Neuronal stem cell (in vitro differentiated cells): ENCODE measurements around the gene ANTXR2.
"Not testable (repeated sequence)": the region's sequence is repeated elsewhere in the genome, so short reads cannot be mapped to it uniquely, and the experiment has no call there.

ENCODE experiments used
- DNase-seq: peaks from one replicate; pipeline ENCODE4 v3.0.0-alpha.2; 2013; ENCODE audit warnings: low spot score
- H2AFZ ChIP-seq: one replicate; pipeline ENCODE4 v1.6.1; 2013; ENCODE audit warnings: mild to moderate bottlenecking, low read length, inconsistent platforms
- H2AK5ac ChIP-seq: 2 replicates; pipeline ENCODE4 v1.6.1; 2013; ENCODE audit warnings: low read depth, mild to moderate bottlenecking, inconsistent platforms, low read length, moderate library complexity, mixed read lengths
- H2BK120ac ChIP-seq: 2 replicates; pipeline ENCODE4 v1.6.1; 2013; ENCODE audit warnings: low read depth, mild to moderate bottlenecking, inconsistent platforms, low read length, moderate library complexity, mixed read lengths
- H2BK12ac ChIP-seq: one replicate; pipeline ENCODE4 v1.6.1; 2013; ENCODE audit warnings: low read length, inconsistent platforms
- H2BK15ac ChIP-seq: 2 replicates; pipeline ENCODE4 v1.6.1; 2013; ENCODE audit warnings: mild to moderate bottlenecking, low read length, inconsistent platforms, mixed read lengths
- H2BK5ac ChIP-seq: one replicate; pipeline ENCODE4 v1.6.1; 2013; ENCODE audit warnings: inconsistent platforms, mild to moderate bottlenecking, low read length, moderate library complexity
- H3K14ac ChIP-seq: one replicate; pipeline ENCODE4 v1.6.1; 2013; ENCODE audit warnings: low read length, inconsistent platforms
- H3K18ac ChIP-seq: 2 replicates; pipeline ENCODE4 v1.6.1; 2013; ENCODE audit warnings: low read length, inconsistent platforms
- H3K23ac ChIP-seq: 2 replicates; pipeline ENCODE4 v1.6.1; 2013; ENCODE audit warnings: low read depth, mild to moderate bottlenecking, mixed read lengths, low read length, inconsistent platforms; ENCODE audit not compliant: poor library complexity
- H3K27ac ChIP-seq: replicated peaks from 3 replicates; pipeline ENCODE4 v1.5.1; 2013; ENCODE audit warnings: low read length, inconsistent platforms
- H3K27me3 ChIP-seq, 3 experiments: 2 replicates each; pipeline ENCODE4 v1.6.1; 2013; ENCODE audit warnings: low read length in 3 of 3, mild to moderate bottlenecking in 2 of 3, inconsistent platforms in 1 of 3, low read depth in 1 of 3, mixed read lengths in 1 of 3, moderate library complexity in 1 of 3; ENCODE audit not compliant: control insufficient read depth in 3 of 3, insufficient read depth in 3 of 3
- H3K36me3 ChIP-seq, 2 donors: replicated peaks in 1 of 2; 2 replicates each; pipeline ENCODE4 v1.6.1; 2013; ENCODE audit warnings: low read length in 2 of 2; ENCODE audit not compliant: control insufficient read depth in 2 of 2, insufficient read depth in 2 of 2
- H3K4ac ChIP-seq: 2 replicates; pipeline ENCODE4 v1.6.1; 2013; ENCODE audit warnings: inconsistent platforms, mild to moderate bottlenecking, low read length, moderate library complexity
- H3K4me1 ChIP-seq, 2 donors: 1 replicate in 1 of 2; 2 replicates in 1 of 2; pipeline ENCODE4 v1.6.1; 2013; ENCODE audit warnings: low read length in 2 of 2, low read depth in 1 of 2; ENCODE audit not compliant: control insufficient read depth in 2 of 2, insufficient read depth in 1 of 2
- H3K4me2 ChIP-seq: one replicate; pipeline ENCODE4 v1.6.1; 2013; ENCODE audit warnings: mild to moderate bottlenecking, low read length, inconsistent platforms; ENCODE audit not compliant: insufficient read depth, poor library complexity, severe bottlenecking
- H3K4me3 ChIP-seq, 2 donors: 2 replicates each; pipeline ENCODE4 v1.5.1; 2013; ENCODE audit warnings: low read length in 2 of 2, mild to moderate bottlenecking in 2 of 2, inconsistent platforms in 1 of 2, moderate library complexity in 1 of 2
- H3K79me1 ChIP-seq: one replicate; pipeline ENCODE4 v1.6.1; 2013; ENCODE audit warnings: low read depth, mild to moderate bottlenecking, inconsistent platforms, low read length, moderate library complexity
- H3K9ac ChIP-seq: one replicate; pipeline ENCODE4 v1.6.1; 2013; ENCODE audit warnings: mild to moderate bottlenecking, low read depth, low read length, inconsistent platforms; ENCODE audit not compliant: poor library complexity
- H3K9me3 ChIP-seq, 2 donors: replicated peaks in 1 of 2; 2 replicates each; pipeline versions ENCODE3 to v1.6.1; 2013; ENCODE audit warnings: low read length in 2 of 2, mild to moderate bottlenecking in 2 of 2, inconsistent platforms in 1 of 2, low read depth in 1 of 2, mixed read lengths in 1 of 2, moderate library complexity in 1 of 2; ENCODE audit not compliant: control insufficient read depth in 2 of 2, insufficient read depth in 1 of 2
- H4K8ac ChIP-seq: one replicate; pipeline ENCODE4 v1.6.1; 2013; ENCODE audit warnings: low read depth, mild to moderate bottlenecking, inconsistent platforms, low read length, moderate library complexity
- H4K91ac ChIP-seq: one replicate; pipeline ENCODE4 v1.6.1; 2013; ENCODE audit warnings: low read length, low read depth, mild to moderate bottlenecking, inconsistent platforms; ENCODE audit not compliant: poor library complexity
- WGBS, 2 donors: extraction: QIAGEN DNeasy Blood & Tissue Kit; methylation state at CpG; one replicate each; pipeline ENCODE4 v1.1.7; 2013; ENCODE audit warnings: missing lambda C conversion rate in 2 of 2, mixed read lengths in 1 of 2; ENCODE audit not compliant: insufficient read length in 2 of 2, insufficient replicate concordance in 1 of 2; ENCODE audit errors: extremely low coverage in 2 of 2; 5-methylcytosine and 5-hydroxymethylcytosine counted together

Gene ANTXR2

GRCh38 chr4:79999048-79999447, 74.0 kb downstream of the ANTXR2 start:
- not testable (repeated sequence) for H3K27me3 ChIP-seq, H2BK5ac ChIP-seq, H3K4me1 ChIP-seq, DNase-seq, H2BK12ac ChIP-seq, H3K14ac ChIP-seq, H2AFZ ChIP-seq, H2BK120ac ChIP-seq, H4K91ac ChIP-seq, H3K4ac ChIP-seq, H3K18ac ChIP-seq, H4K8ac ChIP-seq, H3K79me1 ChIP-seq, H3K9ac ChIP-seq, H3K9me3 ChIP-seq, H3K27ac ChIP-seq, H3K4me3 ChIP-seq, H3K36me3 ChIP-seq, H3K4me2 ChIP-seq, H2BK15ac ChIP-seq, H3K23ac ChIP-seq, H2AK5ac ChIP-seq
- WGBS, 2 donors, result no CpG with 5 or more reads among the region's 3 CpGs

- no peak overlapping the region for H2BK15ac ChIP-seq
- no peak overlapping the region for H3K27ac ChIP-seq
- H3K4me3 ChIP-seq, result no peak overlapping the region
- no peaks in the 10 kb centered on the region for H3K4me1 ChIP-seq
- peaks cover 0 to 1% of the 10 kb centered on the region in 2 donors for H3K9me3 ChIP-seq
- H2BK120ac ChIP-seq, result no peak overlapping the region
- H3K79me1 ChIP-seq, result no peaks in the 10 kb centered on the region
- H3K27me3 ChIP-seq, result no peaks in the 10 kb centered on the region
- no peaks in the 10 kb centered on the region for H3K36me3 ChIP-seq
- H3K9ac ChIP-seq, result no peak overlapping the region
- no peak overlapping the region for H3K4ac ChIP-seq
- H4K8ac ChIP-seq, result no peak overlapping the region
- DNase-seq, result no peak
- H2AK5ac ChIP-seq, result no peak overlapping the region
- H3K23ac ChIP-seq, result no peak overlapping the region
- H3K4me2 ChIP-seq, result no peak overlapping the region
- H4K91ac ChIP-seq, result no peak overlapping the region
- no CpG with 5 or more reads among the region's 1 CpG for WGBS, 2 donors
- no peak overlapping the region for H3K18ac ChIP-seq
- H2AFZ ChIP-seq, result no peak overlapping the region
- no peak overlapping the region for H2BK5ac ChIP-seq
- H3K14ac ChIP-seq, result no peak overlapping the region
- H2BK12ac ChIP-seq, result no peak overlapping the region
These were observed 74.8 kb downstream of the ANTXR2 start for GRCh38 chr4:79998201-79998600.

GRCh38 chr4:79996851-79997250, 76.2 kb downstream of the ANTXR2 start:
- H3K4ac ChIP-seq, result no peak overlapping the region

GRCh38 chr4:79993476-79993875, 79.6 kb downstream of the ANTXR2 start:
- H2AK5ac ChIP-seq, result no peak overlapping the region
- H3K4ac ChIP-seq, result no peak overlapping the region
- no peak overlapping the region for H3K14ac ChIP-seq
- no peak overlapping the region for H3K4me3 ChIP-seq
- H2BK15ac ChIP-seq, result no peak overlapping the region
- H3K27ac ChIP-seq, result no peak overlapping the region
- no peaks in the 10 kb centered on the region for H3K27me3 ChIP-seq
- H3K9me3 ChIP-seq, result peaks cover 1 to 15% of the 10 kb centered on the region in 2 donors
- H2BK120ac ChIP-seq, result no peak overlapping the region
- no peak overlapping the region for H4K8ac ChIP-seq
- no peaks in the 10 kb centered on the region for H3K4me1 ChIP-seq
- H2BK5ac ChIP-seq, result no peak overlapping the region
- no peak overlapping the region for H3K9ac ChIP-seq
- no peak overlapping the region for H3K18ac ChIP-seq
- H3K79me1 ChIP-seq, result no peaks in the 10 kb centered on the region
- H2BK12ac ChIP-seq, result no peak overlapping the region
- no peak overlapping the region for H4K91ac ChIP-seq
- no peak overlapping the region for H3K23ac ChIP-seq
- no peak overlapping the region for H3K4me2 ChIP-seq
- no peak overlapping the region for H2AFZ ChIP-seq
- 100% methylated on average over 1 of the region's 2 CpGs; no CpG with 5 or more reads in 1 of the 2 donors for WGBS, 2 donors
- DNase-seq, result no peak
- no peaks in the 10 kb centered on the region for H3K36me3 ChIP-seq

More at GRCh38 chr4:79996851-79997250, 76.2 kb downstream of the ANTXR2 start:
- Histone ChIP-seq H4K8ac (no peak overlapping the region), H4K91ac (no peak overlapping the region), H2AK5ac (no peak overlapping the region), H2BK120ac (no peak overlapping the region), H3K27me3 (no peaks in the 10 kb centered on the region), H2AFZ (no peak overlapping the region), H2BK12ac (no peak overlapping the region), H3K9me3 (peaks cover 0 to 1% of the 10 kb centered on the region in 2 donors), H3K14ac (no peak overlapping the region), H2BK15ac (no peak overlapping the region), H3K9ac (no peak overlapping the region), H3K79me1 (no peaks in the 10 kb centered on the region), H3K18ac (no peak overlapping the region), H3K4me2 (no peak overlapping the region), H3K4me1 (no peaks in the 10 kb centered on the region), H2BK5ac (no peak overlapping the region), H3K36me3 (no peaks in the 10 kb centered on the region), H3K27ac (no peak overlapping the region), H3K23ac (no peak overlapping the region), H3K4me3 (no peak overlapping the region)
- no CpG with 5 or more reads among the region's 2 CpGs for WGBS, 2 donors
- DNase-seq, result no peak
